Left colon (tissue), 2 donors: ENCODE results near the gene TIMP2. TPM values are rescaled to one million over a fixed set of nuclear protein-coding genes. Genes with fewer than 3 reads are reported as not detected.
A peak's percentile ranks its signal among the peaks of the same experiment; 100 is the strongest.

Source experiments
- ATAC-seq: fragments of 200-7000 bp; cut with Tn5 transposase; one replicate; pipeline ENCODE4 v1.9.1; 2020; ENCODE audit warnings: mild to moderate bottlenecking, moderate library complexity
- DNase-seq, 2 donors: peaks; one replicate each; pipeline ENCODE4 v3.0.0-alpha.2; 2020
- intact Hi-C, 2 donors: fragments of 100-400 bp; cut with DNase I in 1 of 2; cut with micrococcal nuclease in 1 of 2; formaldehyde crosslinking; loops; one replicate each; pipeline versions ENCODE4 v1.11.2 to v1.14.0; 2022; cut with DNase I, micrococcal nuclease
- total RNA-seq, 2 donors: library from RNA; stranded (reverse); fragmentation: NEBNext Ultra II Directional; extraction: Animal tissue kit (Norgen Biotek cat#: 25700); gene quantifications; one replicate each; pipeline ENCODE4 v1.2.1, GENCODE V29; 2021
- donor health status: DM: no; HTN: no; CAD: no.
- donor health status: DM: yes; HTN: yes; CAD: no.

Gene TIMP2
- total RNA-seq, 2 donors from 2014 or later = 45.5 to 133 TPM

DNA sequence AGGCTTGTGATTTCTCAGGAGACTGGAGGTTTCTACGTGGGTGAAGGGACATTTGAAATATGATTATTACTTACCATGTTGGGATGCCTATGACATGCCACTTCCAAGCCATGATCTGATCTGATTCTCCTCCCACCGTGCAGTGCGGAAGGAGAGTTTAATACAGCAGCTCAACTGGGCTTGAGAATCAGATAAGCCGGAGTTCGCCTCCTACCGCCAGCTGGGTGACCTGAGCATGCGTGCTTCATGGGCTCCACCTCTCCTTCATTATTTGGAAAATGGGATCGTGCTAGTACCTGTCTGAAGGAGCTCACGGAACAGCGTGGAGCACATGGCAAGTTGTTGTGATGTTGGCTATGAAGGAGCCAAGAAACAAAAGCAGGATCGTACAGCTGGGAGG is 12.4 kb upstream of the TIMP2 start:
- ATAC-seq (no peak), DNase-seq (no peak)
- intact Hi-C loops = no loop called here

DNA sequence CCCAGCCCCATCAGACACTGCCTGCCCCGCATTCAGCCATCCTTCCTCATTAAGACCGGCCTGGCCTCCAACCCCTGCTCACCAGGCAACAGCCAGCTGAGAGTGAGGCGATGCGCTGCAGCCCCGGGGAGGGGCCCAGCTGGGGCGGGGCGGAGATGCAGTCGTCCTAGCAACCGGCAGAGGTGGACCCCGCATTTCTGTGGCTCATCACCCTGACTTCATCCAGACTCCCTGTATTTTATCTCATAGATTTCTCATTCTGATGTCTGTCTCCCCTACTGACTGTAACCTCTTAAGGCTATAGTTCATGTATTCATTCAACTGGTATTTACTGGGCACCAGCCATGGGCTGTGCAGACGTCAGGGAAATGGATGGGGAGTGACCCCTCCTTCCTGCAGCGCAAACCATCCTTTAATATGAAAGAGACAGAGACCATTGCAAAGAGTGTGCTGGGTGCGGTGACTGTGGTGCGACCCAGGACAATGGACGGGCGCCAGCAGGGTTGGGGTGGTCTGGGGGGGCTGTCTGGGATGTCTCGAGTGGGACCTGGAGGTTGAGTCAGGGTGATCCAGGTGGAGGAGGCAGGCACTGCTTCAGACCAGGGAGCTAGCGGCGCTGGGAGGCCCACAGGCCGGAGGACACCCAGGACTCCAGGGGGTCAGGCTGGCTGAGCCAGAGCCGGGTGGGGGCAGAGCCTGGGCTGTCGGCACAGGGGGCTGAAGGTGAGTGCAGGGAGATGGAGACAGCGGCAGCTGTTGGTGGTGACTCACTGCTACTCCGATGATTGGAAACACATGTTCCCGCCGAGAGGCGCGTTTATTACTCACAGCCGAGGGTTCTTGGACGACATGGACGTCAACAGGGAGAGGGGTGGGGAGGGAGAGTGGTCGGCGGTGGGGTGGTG is 10.5 kb upstream of the TIMP2 start:
- peak in 1 of 2 donors; percentile 68 for DNase-seq
- intact Hi-C loops = no loop called here
- ATAC-seq = no peak

DNA sequence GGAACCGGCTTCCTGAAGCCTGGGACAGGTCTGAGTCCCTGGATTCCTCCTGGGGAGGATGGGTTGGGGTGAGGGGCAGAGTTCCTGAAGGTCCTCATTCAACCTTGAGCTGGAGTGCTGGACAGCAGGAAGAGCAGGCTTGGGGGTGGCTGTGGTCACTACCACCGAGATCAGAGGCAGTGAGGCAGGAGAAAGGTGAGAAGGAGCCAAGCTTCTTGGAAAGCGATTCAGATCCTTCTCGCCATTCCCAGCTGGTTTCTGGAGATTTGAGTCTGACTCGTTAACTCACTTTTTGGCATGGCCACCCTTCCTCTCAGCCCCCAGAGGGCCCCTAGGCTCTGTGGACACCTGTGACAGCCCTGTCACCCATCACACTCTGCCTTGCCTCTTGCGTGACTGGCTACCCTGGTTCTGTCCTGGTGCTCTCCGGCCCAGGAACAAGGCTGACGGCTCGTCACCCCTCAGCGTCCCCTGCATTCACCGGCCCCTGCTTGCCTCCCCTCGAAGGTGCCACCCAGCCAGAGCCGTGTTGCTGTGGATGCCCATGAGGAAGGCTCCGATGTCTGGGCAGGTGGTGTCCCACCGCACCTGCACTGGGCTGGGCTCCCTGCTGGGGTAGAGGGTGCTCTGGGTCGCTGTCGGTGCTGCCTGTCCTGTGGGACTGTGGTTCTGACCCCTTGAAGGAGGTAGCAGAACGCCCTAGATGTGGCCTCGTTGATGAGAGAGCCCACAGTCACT is 9.7 kb upstream of the TIMP2 start:
- ATAC-seq (no peak), DNase-seq (no peak)
- intact Hi-C loops = no loop called here

DNA sequence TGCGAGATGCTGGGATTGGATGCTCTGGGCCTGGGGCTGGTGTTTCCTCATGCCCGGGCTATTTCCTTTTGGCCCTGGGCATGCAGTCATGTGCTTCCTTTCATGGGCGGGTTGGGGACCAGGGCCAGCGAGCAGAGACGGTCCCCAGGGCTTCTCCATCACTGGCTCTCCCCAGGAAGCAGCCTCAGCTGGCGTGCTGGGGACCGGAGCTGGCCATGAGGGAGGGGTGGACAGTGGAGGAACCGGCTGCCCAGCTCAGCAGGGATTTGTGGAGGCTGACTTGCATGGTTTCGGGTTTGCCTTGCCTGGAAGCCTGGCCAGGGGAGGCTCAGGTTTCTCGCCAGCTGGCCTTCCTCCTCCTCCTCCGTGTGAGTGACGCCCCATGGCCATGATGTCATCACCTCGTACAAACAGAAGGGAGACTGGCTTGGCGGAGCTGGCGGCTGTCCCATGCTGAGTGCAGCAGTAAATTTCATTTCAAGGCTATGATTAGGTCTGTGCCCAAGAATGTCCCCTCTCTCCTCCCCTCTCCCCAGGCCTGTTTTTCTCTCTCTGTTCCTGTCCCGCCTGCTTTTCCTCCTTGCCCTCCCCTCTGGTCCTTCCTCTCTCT is 8.9 kb upstream of the TIMP2 start:
- intact Hi-C loops = no loop called here
- peak; percentile 86 for ATAC-seq
- DNase-seq = peak; percentile 84 to 94

DNA sequence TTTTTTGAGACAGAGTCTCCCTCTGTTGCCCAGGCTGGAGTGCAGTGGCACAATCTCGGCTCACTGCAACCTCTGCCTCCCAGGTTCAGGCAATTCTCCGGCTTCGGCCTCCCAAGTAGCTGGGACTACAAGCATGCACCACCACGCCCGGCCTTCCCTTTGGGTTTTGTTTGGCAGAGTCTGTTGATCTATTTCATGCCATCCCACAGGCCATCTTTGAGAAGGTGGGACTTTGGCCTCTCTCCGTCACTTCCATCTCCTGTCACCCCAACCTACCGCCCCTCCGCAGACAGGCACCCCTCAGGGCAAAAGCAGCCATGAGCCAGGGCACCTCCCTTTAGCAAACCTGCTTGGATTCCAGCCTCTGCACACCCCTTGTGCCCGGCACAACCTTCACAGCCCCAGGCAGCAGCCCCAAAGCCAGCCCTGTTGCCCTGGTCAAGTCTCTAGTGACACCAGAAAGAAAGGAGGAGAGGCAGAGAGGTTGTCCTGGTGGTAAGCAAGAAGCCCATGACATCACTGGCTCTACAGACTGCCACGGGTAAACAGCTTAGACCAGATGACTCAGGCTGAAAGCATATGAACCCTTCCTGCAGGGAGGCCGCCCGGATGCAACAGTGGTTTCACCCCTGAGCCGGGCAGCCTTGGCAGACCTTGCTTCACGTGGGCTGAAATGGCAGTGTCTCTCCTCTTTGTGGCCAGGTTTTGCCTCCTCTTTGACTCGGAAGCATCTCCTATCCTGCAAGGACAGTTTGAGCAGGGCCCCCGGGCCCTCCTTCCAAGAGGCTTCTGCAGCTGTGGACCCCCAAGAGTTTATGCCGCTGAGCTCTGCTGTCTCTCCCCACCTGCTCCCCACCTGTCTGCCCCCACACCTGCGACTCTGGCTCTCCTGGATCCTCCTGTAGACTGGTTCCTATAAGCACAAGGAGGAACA is 8.1 kb upstream of the TIMP2 start:
- DNase-seq (peak; percentile 24 to 61), ATAC-seq (peak; percentile 43)
- intact Hi-C loops = no loop called here

DNA sequence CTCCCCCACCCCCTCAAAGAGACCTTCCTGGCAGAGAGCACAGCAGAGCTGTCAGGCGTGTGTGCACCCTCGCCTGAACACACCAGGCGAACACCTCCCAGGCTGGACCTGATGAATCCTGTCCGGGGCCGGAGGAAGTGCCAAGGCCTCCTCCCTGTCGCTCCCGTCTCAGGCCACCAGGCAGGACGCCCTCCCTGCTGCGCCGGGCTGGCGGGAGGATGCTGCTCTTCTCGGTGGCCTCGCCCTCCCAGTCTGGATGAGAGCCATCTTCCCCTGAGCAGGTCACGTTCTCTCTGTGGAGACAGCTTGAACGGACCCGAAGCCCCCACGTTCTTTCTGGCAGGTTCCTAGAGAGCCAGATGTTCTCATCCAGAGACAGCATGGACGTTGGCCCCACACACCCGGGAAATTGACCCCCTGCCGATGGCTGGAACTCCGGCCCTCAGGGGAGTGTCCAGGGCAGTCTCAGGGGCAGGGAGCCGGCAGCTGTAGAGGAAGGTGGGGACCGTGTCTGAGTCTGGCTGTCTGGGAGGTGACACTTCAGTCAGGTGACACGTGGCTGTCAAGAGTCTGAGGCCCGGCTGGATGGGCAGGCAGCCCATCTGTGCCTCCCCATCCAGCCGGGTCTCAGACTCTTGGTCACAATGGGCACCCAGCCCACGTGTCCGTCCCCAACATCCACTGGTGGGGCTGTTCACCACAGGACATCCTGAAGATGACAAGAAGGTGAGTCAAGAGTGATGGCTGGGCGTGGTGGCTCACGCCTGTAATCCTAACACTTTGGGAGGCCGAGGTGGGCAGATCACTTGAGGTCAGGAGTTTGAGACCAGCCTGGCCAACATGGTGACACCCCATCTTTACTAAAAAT is 5.0 kb upstream of the TIMP2 start:
- DNase-seq (no peak), ATAC-seq (peak; percentile 18)
- intact Hi-C loops = no loop called here

DNA sequence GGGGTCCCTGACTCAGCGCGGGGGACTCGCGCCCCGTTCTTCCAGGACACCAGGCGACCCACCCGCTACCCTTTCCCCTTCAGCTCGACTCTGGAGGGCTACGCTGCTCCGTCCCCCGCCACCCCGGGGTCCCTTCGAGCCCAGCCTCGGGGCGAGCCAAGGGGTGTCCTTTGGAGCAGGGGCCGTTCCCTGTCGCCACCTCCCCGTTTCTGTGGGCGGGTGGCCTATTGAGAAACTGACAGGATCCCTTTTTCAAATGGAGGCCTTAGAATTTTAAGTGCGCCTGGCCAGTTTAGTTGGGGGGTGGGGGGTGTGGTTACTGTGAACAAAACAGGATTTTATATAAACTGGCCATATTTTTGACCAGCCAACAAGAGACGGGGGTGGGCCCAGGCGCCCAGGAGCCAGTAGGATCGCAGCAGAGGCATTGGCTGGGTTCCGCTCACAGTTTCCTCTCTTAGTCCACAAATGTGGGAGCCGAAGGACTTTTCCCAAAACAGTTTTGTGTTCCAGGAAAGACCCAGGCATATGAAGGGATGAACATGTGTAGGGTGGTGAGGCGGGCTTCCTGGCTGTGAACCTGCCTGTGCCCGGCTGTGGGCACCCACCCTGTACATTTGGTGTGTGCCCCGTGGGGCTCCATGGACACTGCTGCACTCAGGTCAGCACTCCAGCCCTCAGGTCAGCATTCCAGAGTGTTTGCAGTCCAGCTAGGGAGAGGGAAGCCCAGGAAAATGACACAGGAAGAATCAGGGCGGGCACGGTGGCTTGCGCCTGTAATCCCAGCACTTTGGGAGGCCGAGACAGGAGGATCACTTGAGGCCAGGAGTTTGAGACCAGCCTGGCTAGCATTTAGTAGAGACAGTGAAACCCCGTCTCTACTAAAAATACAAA is 722 bp upstream of the TIMP2 start:
- intact Hi-C loops = no loop called here
- ATAC-seq (no peak), DNase-seq (peak; percentile 61 to 80)

GRCh38 chr17:78924481-78925151 is 571 bp downstream of the TIMP2 start:
- peak in 1 of 2 donors; percentile 38 for DNase-seq
- no peak for ATAC-seq
- intact Hi-C loops = no loop called here

DNA sequence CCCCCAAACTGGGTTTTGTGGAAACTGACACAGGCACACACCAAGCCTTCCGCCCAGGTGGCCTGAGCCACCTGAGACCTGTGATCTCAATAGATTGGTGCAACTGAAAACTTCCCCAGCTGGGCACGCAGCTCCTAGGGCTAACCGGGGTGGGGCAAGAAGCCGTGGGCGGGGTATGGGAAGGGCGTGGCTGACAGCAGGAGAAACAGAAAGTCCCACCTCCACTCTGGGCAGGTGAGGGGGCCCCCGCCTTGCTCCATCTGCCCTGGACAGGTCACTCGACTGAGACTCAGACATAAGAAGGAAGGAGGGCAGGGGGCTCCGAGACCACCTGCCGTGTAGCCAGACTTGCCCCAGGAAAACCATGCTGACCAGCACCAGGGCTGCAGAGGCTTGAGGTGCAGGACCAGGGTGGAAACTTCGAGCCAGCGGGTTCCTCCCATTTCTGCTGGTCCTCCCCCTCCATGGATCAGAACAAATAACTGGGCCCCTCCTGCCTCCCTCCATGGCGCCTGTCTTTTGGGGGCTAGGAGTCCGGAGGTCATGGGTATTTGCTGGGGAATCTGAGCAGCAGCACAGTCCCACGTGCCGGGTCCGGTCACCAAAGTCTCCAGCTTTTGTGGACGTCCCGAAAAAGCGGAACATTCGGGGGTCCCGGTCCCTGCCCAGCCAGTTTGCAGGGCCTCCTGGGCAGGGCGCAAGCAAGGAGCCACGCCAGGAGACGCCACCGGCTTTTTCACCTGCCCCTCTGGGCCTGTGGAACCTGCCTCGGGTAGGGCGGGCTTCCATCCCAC is 1.3 kb downstream of the TIMP2 start:
- peak; percentile 93 to 95 for DNase-seq
- ATAC-seq = peak; percentile 92
- intact Hi-C loops = no loop called here

DNA sequence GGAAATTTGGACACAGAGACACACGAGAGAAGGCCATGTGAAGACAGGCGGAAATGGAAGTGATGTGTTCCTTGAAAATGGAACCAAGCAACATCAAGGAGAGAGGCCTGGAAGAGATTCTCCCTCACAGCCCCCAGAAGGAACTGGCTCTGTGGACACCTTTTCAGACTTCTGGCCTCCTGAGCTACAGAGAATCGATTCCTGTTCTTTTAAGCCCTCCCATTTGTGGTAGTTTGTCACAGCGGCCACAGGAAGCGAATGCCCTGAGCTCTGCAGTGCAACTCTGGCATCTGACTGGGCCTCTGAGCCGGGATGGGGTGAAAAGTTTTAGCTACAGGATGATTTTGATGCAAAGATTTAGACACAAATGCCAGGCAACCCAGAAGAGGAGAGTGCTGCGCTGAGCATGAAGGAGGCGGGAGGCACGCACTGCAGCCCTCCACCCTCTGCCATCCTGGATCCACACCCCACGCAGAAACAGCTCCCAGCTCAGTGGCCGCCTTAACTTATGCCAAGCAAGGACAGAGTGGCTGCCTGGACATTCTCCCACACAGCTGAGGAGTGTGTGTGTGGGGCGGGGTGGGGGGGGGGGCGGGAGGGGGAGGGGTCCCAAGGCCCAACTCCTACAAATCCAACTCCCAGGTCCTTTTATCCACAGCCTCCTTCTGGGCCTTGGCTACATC is 2.2 kb downstream of the TIMP2 start:
- ATAC-seq (no peak), DNase-seq (no peak)
- intact Hi-C loops = no loop called here

- ATAC-seq (no peak), DNase-seq (peak in 1 of 2 donors; percentile 52)
- intact Hi-C loops = no loop called here
Measured at GRCh38 chr17:78921437-78921971, 3.7 kb downstream of the TIMP2 start.

DNA sequence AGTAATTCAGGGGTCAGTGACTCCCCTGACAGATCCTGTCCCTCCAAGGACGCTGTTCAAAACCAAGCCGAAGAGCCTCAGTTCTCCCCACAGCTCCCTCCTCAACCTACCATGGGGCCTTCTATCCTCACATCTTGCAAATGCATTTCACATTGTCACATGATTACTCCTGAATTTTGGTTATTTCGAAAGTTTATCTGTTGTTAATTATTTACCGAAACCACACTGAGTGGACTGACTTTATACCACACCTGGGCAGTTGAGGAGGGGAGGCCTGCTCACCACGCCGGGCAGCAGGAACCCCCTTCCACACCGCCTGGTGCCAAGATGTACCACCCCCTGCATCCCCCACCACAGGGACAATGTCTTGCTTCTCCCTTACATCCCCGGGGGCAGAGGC is 4.7 kb downstream of the TIMP2 start:
- DNase-seq (no peak), ATAC-seq (no peak)

DNA sequence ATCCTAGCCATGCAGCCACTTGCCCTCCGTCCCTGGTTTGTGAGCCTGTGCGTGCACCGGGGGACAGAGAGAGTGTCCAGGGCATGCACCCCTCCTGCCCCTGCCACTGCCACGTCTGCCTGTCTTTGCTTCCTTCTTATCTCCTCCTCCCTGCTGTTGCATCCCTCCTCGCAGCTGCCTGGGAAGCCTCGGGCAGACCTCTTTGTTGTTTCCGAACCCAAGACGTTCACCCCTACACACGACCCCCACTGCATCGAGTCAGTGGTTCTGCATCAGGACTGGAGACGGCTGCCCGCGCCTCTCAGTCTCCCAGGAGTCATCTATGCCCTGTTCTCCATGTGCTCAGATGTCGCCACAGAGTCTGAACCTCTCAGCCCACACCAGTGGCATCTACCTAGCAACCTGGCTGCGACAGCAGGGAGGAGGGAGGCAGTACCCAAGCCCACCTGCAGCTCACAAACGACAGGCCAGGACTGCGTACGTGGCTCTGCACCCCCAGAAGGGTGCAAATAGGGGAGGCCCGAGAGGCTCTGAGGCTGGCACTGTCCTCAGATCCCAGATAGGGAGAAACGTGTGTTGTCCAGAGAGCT is 5.2 kb downstream of the TIMP2 start:
- DNase-seq (no peak), ATAC-seq (no peak)
- intact Hi-C loops = no loop called here

More for the DNA sequence above, 4.7 kb downstream of the TIMP2 start:
- intact Hi-C loops = no loop called here

DNA sequence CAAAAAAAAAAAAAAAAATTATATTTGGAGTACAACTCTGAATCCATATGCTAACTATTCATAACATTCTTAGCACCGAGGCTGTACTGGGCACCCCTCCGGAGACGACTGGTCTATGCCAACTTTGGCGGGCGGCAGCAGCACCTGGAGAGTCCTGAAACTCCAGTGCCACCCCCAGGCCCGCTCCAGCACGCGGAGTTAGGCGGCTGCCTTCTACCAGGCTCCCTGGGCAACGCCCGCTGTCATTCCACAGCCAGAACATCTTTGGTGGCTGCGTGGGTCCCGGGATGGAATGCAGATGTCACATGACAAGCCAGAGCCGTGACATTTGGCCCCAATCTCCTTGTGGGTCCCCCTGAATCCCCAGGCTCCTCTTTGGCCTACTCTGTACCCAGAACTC is 6.2 kb downstream of the TIMP2 start:
- no peak for ATAC-seq
- DNase-seq = no peak
- intact Hi-C loops = no loop called here
